ENCODE results near the gene LRP5. TPM values are rescaled to one million over a fixed set of nuclear protein-coding genes. Genes with fewer than 3 reads are reported as not detected.

Gene LRP5
- total RNA-seq, 1 donor, result 3.3 TPM

GRCh38 chr11:68361702-68362101, 49.3 kb downstream of the LRP5 start:
- no peak for DNase-seq (ENCODE audit: low read depth)
- TF ChIP-seq CTCF (IDR thresholded peaks at IDR 0.05; ENCODE audit: insufficient read depth, low read length), result no peak
- H3K4me3 ChIP-seq (ENCODE audit: low read depth, low read length), result no peak overlapping the region

- DNase-seq (ENCODE audit: low read depth), result no peak
- no peak for TF ChIP-seq CTCF (IDR thresholded peaks at IDR 0.05; ENCODE audit: insufficient read depth, low read length)
- H3K4me3 ChIP-seq (ENCODE audit: low read depth, low read length), result no peak overlapping the region
Observed at GRCh38 chr11:68362801-68363379, 50.5 kb downstream of the LRP5 start.

- DNase-seq (ENCODE audit: low read depth), result no peak
- no peak for TF ChIP-seq CTCF (IDR thresholded peaks at IDR 0.05; ENCODE audit: insufficient read depth, low read length)
- H3K4me3 ChIP-seq (ENCODE audit: low read depth, low read length), result no peak overlapping the region
Observed at GRCh38 chr11:68363776-68364175, 51.4 kb downstream of the LRP5 start.

- no peak for TF ChIP-seq CTCF (IDR thresholded peaks at IDR 0.05; ENCODE audit: insufficient read depth, low read length)
- no peak for DNase-seq (ENCODE audit: low read depth)
- H3K4me3 ChIP-seq (ENCODE audit: low read depth, low read length), result no peak overlapping the region
Observed at GRCh38 chr11:68364581-68364980, 52.2 kb downstream of the LRP5 start.

GRCh38 chr11:68365943-68366435, 53.6 kb downstream of the LRP5 start:
- no peak for DNase-seq (ENCODE audit: low read depth)
- TF ChIP-seq CTCF (IDR thresholded peaks at IDR 0.05; ENCODE audit: insufficient read depth, low read length), result no peak

GRCh38 chr11:68367252-68367651, 54.9 kb downstream of the LRP5 start:
- no peak for DNase-seq (ENCODE audit: low read depth)
- TF ChIP-seq CTCF (IDR thresholded peaks at IDR 0.05; ENCODE audit: insufficient read depth, low read length), result no peak
- no peak overlapping the region for H3K4me3 ChIP-seq (ENCODE audit: low read depth, low read length)

More at GRCh38 chr11:68365943-68366435, 53.6 kb downstream of the LRP5 start:
- no peak overlapping the region for H3K4me3 ChIP-seq (ENCODE audit: low read depth, low read length)

- H3K4me3 ChIP-seq (ENCODE audit: low read depth, low read length), result no peak overlapping the region
- no peak for DNase-seq (ENCODE audit: low read depth)
- no peak for TF ChIP-seq CTCF (IDR thresholded peaks at IDR 0.05; ENCODE audit: insufficient read depth, low read length)
Observed at GRCh38 chr11:68369756-68370155, 57.4 kb downstream of the LRP5 start.

All from fibroblast of the aortic adventitia (primary cell).